ENCODE data around the gene R3HDM4. TPM values are rescaled to one million over a fixed set of nuclear protein-coding genes. Genes with fewer than 3 reads are reported as not detected.
"Not testable (repeated sequence)": the region's sequence is repeated elsewhere in the genome, so short reads cannot be mapped to it uniquely, and the experiment has no call there.

R3HDM4 gene
- total and polyA plus RNA-seq, 4 donors = 31.6 to 139 (median 77.7) TPM

DNA sequence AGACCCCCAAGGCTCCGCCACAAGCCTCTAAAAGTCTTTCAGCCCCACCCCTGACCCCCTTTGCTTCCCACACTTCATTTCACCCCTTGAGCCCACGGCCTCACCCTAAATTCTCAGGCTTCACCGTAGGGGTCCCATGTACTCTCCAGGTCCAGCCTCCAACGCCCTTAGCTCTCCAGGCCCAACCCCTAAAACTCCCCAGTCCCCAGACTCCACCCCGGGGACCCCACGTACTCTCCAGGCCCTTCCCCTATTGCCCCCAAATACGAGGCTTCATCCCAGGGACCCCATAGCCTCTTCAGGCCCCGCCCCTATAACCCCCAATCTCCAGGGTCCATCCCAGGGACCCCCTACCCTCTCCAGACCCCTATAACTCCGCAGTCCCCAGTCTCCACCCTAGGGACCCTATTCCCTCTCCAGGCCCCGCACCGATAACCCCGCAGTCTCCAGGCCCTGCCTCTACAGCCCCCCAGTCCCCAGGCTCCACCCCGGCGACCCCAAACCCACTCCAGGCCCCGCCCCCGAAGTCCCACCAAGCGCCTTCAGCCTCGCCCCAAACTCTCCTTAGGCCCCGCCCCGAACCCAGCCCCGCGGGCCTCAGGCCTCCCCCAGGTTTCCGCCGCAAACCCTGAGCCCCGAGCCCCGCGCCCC lies 20.7 kb downstream of the R3HDM4 start:
- peaks cover 0 to 6% (median 0%) of the 10 kb centered on the region in 5 donors for H3K4me1 ChIP-seq (ENCODE audit: control insufficient read depth in 5 of 5, insufficient read depth in 5 of 5, low read length in 5 of 5)
- WGBS, 2 donors = 4 to 6% methylated on average over 21 to 27 of the region's 27 CpGs
- TF ChIP-seq, protein P1, sequence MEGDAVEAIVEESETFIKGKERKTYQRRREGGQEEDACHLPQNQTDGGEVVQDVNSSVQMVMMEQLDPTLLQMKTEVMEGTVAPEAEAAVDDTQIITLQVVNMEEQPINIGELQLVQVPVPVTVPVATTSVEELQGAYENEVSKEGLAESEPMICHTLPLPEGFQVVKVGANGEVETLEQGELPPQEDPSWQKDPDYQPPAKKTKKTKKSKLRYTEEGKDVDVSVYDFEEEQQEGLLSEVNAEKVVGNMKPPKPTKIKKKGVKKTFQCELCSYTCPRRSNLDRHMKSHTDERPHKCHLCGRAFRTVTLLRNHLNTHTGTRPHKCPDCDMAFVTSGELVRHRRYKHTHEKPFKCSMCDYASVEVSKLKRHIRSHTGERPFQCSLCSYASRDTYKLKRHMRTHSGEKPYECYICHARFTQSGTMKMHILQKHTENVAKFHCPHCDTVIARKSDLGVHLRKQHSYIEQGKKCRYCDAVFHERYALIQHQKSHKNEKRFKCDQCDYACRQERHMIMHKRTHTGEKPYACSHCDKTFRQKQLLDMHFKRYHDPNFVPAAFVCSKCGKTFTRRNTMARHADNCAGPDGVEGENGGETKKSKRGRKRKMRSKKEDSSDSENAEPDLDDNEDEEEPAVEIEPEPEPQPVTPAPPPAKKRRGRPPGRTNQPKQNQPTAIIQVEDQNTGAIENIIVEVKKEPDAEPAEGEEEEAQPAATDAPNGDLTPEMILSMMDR (IDR thresholded peaks at IDR 0.05; ENCODE audit: control extremely low read depth, extremely low read depth) = no peak
- H3K9ac ChIP-seq (ENCODE audit: insufficient read depth in 1 of 2, low read length in 2 of 2) = peak overlapping the region; percentile 72 to 88
- H3K27ac ChIP-seq (ENCODE audit: low read depth in 1 of 2, low read length in 1 of 2) = peak overlapping the region in 1 of 2 donors; percentile 37
- no peak for ATAC-seq (ENCODE audit: insufficient read depth, low FRiP score)
- no peaks in the 10 kb centered on the region for H3K27me3 ChIP-seq (ENCODE audit: control insufficient read depth in 3 of 3, insufficient read depth in 3 of 3, low read length in 2 of 3)
- DNase-seq = peak in 1 of 3 donors; percentile 16
- no peaks in the 10 kb centered on the region for H3K9me3 ChIP-seq (ENCODE audit: control insufficient read depth in 4 of 4, insufficient read depth in 3 of 4, low read length in 3 of 4)
- peak overlapping the region; percentile 89 for H3K4me3 ChIP-seq
- peaks cover 0 to 25% (median 13%) of the 10 kb centered on the region in 4 donors for H3K36me3 ChIP-seq (ENCODE audit: control insufficient read depth in 4 of 4, insufficient read depth in 4 of 4, low read length in 4 of 4)

DNA sequence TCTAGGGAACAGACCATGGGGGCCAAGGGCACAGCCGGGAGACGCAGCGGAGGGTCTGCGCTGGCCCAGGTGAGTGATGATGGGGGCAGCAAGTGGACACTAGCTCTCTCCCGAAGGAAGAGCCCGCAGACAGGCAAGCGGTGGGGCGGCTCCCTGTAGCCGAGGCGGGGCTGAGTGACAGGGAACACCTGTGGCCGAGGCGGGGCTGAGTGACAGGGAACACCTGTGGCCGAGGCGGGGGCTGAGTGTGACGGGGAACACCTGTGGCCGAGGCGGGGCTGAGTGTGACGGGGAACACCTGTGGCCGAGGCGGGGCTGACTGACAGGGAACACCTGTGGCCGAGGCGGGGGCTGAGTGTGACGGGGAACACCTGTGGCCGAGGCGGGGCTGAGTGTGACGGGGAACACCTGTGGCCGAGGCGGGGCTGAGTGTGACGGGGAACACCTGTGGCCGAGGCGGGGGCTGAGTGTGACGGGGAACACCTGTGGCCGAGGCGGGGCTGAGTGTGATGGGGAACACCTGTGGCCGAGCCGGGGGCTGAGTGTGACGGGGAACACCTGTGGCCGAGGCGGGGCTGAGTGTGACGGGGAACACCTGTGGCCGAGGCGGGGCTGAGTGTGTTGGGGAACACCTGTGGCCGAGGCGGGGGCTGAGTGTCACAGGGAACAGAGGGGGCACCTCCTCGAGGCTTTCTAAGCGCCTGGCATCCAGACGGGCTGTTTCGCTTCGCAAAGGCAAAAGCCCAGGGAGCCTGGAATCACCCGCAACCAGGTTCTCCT lies 21.4 kb downstream of the R3HDM4 start:
- 56 to 79% methylated on average over 41 to 50 of the region's 50 CpGs for WGBS, 2 donors
- H3K4me1 ChIP-seq (ENCODE audit: control insufficient read depth in 5 of 5, insufficient read depth in 5 of 5, low read length in 5 of 5); ATAC-seq (ENCODE audit: insufficient read depth, low FRiP score); H3K9me3 ChIP-seq (ENCODE audit: control insufficient read depth in 4 of 4, insufficient read depth in 3 of 4, low read length in 3 of 4); H3K4me3 ChIP-seq; DNase-seq; H3K27me3 ChIP-seq (ENCODE audit: control insufficient read depth in 3 of 3, insufficient read depth in 3 of 3, low read length in 2 of 3): not testable (repeated sequence)
- Histone ChIP-seq H3K9ac (ENCODE audit: insufficient read depth in 1 of 2, low read length in 2 of 2) (peak overlapping the region; percentile 63 to 72), H3K36me3 (ENCODE audit: control insufficient read depth in 4 of 4, insufficient read depth in 4 of 4, low read length in 4 of 4) (peaks cover 0 to 23% (median 12%) of the 10 kb centered on the region in 4 donors), H3K27ac (ENCODE audit: low read depth in 1 of 2, low read length in 1 of 2) (peak overlapping the region in 1 of 2 donors; percentile 37)

DNA sequence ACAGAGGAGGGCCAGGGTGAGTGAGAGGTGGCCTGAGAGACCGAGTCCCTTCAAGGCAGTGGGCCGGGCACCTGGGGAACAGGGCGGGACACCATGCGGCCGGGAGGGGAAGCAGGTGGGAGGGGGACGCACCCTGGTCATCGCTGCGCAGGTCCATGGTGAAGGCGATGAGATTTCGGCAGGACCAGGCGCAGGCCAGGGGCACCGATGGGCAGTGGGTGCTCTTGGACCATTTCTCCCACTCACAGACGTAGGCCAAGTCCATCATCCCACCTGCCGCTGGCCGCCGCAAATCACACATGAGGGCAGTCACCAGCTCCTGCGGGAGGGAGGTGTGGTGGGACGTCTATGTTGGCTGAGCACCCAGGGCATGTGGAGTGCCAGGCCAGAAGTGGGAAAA lies 22.2 kb downstream of the R3HDM4 start:
- no peak for DNase-seq
- no peak overlapping the region for H3K27ac ChIP-seq (ENCODE audit: low read depth in 1 of 2, low read length in 1 of 2)

More for the DNA sequence above, 22.2 kb downstream of the R3HDM4 start:
- H3K9ac ChIP-seq (ENCODE audit: insufficient read depth in 1 of 2, low read length in 2 of 2) = no peak overlapping the region
- WGBS, 2 donors = 90 to 91% methylated on average over 18 of the region's 18 CpGs
- H3K9me3 ChIP-seq (ENCODE audit: control insufficient read depth in 4 of 4, insufficient read depth in 3 of 4, low read length in 3 of 4) = no peaks in the 10 kb centered on the region
- TF ChIP-seq, protein P1 (IDR thresholded peaks at IDR 0.05; ENCODE audit: control extremely low read depth, extremely low read depth) = no peak
- H3K4me1 ChIP-seq (ENCODE audit: control insufficient read depth in 5 of 5, insufficient read depth in 5 of 5, low read length in 5 of 5) = peaks cover 0 to 6% (median 0%) of the 10 kb centered on the region in 5 donors
- H3K4me3 ChIP-seq = no peak overlapping the region
- ATAC-seq (ENCODE audit: insufficient read depth, low FRiP score) = no peak
- no peaks in the 10 kb centered on the region for H3K27me3 ChIP-seq (ENCODE audit: control insufficient read depth in 3 of 3, insufficient read depth in 3 of 3, low read length in 2 of 3)
- peaks cover 0 to 30% (median 14%) of the 10 kb centered on the region in 4 donors for H3K36me3 ChIP-seq (ENCODE audit: control insufficient read depth in 4 of 4, insufficient read depth in 4 of 4, low read length in 4 of 4)
